NCI-H524 (cell line): Measurements from ENCODE around the gene ARSI.
A peak's percentile ranks its signal among the peaks of the same experiment; 100 is the strongest.

Experiments used
- DNase-seq, 2 experiments: peaks; one replicate each; lab custom pipeline; 2025; lab: John Stamatoyannopoulos, UW

ARSI gene

GRCh38 chr5:150307617-150308426, 5.1 kb upstream of the ARSI start:
- no peak for DNase-seq

GRCh38 chr5:150306775-150307174, 4.1 kb upstream of the ARSI start:
- DNase-seq, result no peak

- DNase-seq, result no peak
Measured at GRCh38 chr5:150305557-150305956, 2.9 kb upstream of the ARSI start.

- no peak for DNase-seq
Measured at GRCh38 chr5:150305095-150305494, 2.4 kb upstream of the ARSI start.

- no peak for DNase-seq
Measured at GRCh38 chr5:150304481-150305081, 1.9 kb upstream of the ARSI start.

DNA sequence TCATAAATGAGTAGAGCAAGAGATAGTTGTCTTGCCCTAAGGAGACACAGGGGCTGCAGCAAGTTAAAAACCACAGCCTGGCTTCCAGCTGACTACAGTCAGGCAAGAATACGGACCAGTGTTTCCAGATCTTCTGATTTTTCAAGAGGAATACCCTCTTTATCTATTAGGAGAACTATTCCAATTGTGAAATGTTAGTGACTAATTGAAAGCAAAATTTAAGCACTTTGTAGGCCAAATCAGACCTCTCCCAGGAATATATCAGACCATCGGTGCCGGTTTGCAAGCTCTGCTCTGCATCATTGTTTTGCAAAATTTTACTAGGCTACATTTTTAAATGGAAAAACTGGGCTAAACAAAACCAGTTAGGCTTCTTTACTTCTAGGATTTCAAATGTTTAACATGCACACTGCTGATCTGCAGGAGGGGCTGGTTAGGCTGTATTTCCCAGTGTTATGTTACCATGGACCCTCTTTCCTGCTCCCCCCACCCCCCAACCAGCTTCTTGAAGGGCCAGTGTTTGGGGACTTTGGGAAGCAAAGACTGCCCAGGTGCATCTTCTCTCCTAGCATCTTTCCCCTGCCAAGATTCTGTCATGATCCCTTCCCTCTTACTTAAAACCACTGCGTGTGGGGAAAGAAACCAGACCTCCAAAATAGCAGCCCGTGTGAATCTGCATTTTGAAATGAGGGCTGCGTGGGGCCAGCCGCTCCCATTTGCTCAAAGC, 1.1 kb upstream of the ARSI start:
- no peak for DNase-seq

- no peak for DNase-seq
Measured at GRCh38 chr5:150303070-150303615, 438 bp upstream of the ARSI start.

GRCh38 chr5:150301901-150302300, 804 bp downstream of the ARSI start:
- DNase-seq, result no peak

DNA sequence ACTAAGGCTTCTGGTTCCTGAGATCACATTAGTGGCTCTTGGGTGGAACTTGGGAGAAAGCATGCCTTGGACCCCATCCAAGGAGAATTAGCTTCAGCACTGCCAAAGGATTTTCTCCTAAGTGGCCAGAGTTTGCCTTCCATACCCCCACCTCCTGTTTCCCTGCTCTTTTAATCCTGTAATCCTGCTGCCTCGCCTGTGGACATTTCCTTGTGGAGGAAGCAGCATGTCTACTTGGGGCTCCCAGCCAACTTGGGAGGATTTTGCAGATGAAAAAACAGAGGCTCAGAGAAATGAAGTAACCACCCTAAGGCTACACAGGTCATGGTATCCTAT, 1.6 kb downstream of the ARSI start:
- DNase-seq, result peak; percentile 89 to 90

GRCh38 chr5:150300496-150301169, 2.1 kb downstream of the ARSI start:
- DNase-seq, result peak; percentile 40 to 50

GRCh38 chr5:150299571-150300327, 3.0 kb downstream of the ARSI start:
- DNase-seq, result no peak

GRCh38 chr5:150298701-150299451, 3.8 kb downstream of the ARSI start:
- DNase-seq, result peak; percentile 46 to 55

DNA sequence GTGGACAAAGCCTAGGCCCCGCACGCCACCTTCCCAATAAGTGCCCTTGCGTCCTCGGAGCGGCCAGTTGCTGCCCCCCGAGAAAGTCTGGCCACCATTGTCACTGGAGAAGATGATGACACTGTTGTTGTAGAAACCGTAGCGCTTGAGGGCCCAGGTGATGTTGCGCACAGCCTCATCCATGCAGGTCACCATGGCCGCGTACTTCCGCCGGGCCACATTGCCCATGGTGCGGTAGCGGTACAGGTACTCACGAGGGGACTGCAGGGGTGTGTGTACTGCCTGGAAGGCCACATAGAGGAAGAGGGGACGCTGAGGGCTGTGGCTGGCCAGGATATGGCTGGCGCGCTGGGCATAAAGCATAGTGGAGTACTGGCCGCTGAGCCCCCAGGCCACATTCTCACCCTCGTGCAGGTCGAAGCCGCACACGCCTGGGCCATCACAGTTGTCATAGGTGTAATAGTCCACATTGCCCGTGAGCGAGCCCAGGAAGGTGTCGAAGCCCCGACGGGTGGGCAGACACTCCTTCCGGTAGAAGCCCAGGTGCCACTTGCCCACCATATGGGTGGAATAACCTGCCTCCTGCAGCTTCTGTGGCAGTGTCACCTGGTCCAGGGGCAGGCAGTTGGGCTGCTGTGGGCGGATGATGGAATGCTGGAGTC, 4.6 kb downstream of the ARSI start:
- DNase-seq, result no peak

- no peak for DNase-seq
Measured at GRCh38 chr5:150297236-150297890, 5.3 kb downstream of the ARSI start.

- DNase-seq, result no peak
Measured at GRCh38 chr5:150296496-150296895, 6.2 kb downstream of the ARSI start.

- no peak for DNase-seq
Measured at GRCh38 chr5:150295741-150296486, 6.8 kb downstream of the ARSI start.

GRCh38 chr5:150295172-150295634, 7.5 kb downstream of the ARSI start:
- DNase-seq, result peak; percentile 34 to 71

- no peak for DNase-seq
Measured at GRCh38 chr5:150294551-150295071, 8.1 kb downstream of the ARSI start.
